Fibroblast of lung (primary cell): ENCODE data around the gene CAMTA1.

ENCODE experiments used
- EZH2 ChIP-seq: IDR thresholded peaks from 2 replicates; pipeline ENCODE4 v1.5.1; 2012; ENCODE audit warnings: low read length, control low read depth, mild to moderate bottlenecking; ENCODE audit errors: missing control alignments
- TF ChIP-seq, protein P1 (sequence below), 2 donors: IDR thresholded peaks in 1 of 2; conservative IDR thresholded peaks in 1 of 2; 1 replicate in 1 of 2; 2 replicates in 1 of 2; pipeline ENCODE4 v1.5.1; 2011 to 2012; ENCODE audit warnings: low read length in 2 of 2, control low read depth in 1 of 2, inconsistent platforms in 1 of 2, low read depth in 1 of 2, mild to moderate bottlenecking in 1 of 2

DNA sequence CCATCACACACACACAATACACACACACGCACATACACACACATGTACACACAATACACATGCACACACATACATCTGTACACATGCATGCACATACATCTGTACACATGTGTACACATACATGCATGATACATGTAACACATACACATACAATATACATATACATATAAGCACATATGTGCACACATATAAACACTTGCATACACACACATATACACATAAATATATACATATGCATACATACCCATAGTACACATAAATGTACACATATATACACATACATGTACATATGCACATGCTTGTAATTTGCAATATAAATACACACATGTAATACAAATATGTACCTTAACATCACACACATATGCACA is 703.2 kb downstream of the CAMTA1 start:
- TF ChIP-seq, protein P1, sequence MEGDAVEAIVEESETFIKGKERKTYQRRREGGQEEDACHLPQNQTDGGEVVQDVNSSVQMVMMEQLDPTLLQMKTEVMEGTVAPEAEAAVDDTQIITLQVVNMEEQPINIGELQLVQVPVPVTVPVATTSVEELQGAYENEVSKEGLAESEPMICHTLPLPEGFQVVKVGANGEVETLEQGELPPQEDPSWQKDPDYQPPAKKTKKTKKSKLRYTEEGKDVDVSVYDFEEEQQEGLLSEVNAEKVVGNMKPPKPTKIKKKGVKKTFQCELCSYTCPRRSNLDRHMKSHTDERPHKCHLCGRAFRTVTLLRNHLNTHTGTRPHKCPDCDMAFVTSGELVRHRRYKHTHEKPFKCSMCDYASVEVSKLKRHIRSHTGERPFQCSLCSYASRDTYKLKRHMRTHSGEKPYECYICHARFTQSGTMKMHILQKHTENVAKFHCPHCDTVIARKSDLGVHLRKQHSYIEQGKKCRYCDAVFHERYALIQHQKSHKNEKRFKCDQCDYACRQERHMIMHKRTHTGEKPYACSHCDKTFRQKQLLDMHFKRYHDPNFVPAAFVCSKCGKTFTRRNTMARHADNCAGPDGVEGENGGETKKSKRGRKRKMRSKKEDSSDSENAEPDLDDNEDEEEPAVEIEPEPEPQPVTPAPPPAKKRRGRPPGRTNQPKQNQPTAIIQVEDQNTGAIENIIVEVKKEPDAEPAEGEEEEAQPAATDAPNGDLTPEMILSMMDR (conservative IDR thresholded peaks at IDR 0.05 in 1 of 2, IDR thresholded peaks at IDR 0.05 in 1 of 2; ENCODE audit: low read depth in 1 of 2, low read length in 2 of 2) = no peak
- no peak for TF ChIP-seq EZH2
